Left ventricle myocardium inferior (tissue), 1 donor: ENCODE data around the gene ZNF764. TPM values are rescaled to one million over a fixed set of nuclear protein-coding genes. Genes with fewer than 3 reads are reported as not detected.
A peak's percentile ranks its signal among the peaks of the same experiment; 100 is the strongest.

Experiments
- DNase-seq: peaks from one replicate; pipeline ENCODE4 v3.0.0-alpha.2; 2020
- H3K27ac ChIP-seq: fragments of 200-600 bp; replicated peaks from 2 replicates; pipeline ENCODE4 v1.8.0; 2021
- H3K27me3 ChIP-seq: fragments of 200-600 bp; 2 replicates; pipeline ENCODE4 v1.8.0; 2021; ENCODE audit warnings: low read depth
- H3K36me3 ChIP-seq: fragments of 200-600 bp; 2 replicates; pipeline ENCODE4 v1.8.0; 2021
- H3K4me1 ChIP-seq: fragments of 200-600 bp; 2 replicates; pipeline ENCODE4 v1.8.0; 2021
- H3K4me3 ChIP-seq: fragments of 200-600 bp; 2 replicates; pipeline ENCODE4 v1.8.0; 2021; ENCODE audit warnings: mild to moderate bottlenecking, moderate library complexity
- H3K9me3 ChIP-seq: fragments of 200-600 bp; replicated peaks from 2 replicates; pipeline ENCODE4 v1.8.0; 2021
- intact Hi-C: fragments of 100-400 bp; cut with micrococcal nuclease; formaldehyde crosslinking; loops from one replicate; pipeline ENCODE4 v1.11.0; 2022
- total RNA-seq: library from RNA; stranded (reverse); fragmentation: NEBNext Ultra II Directional; extraction: Animal tissue kit (Norgen Biotek cat#: 25700); gene quantifications from one replicate; pipeline ENCODE4 v1.2.1, GENCODE V29; 2021
- TF ChIP-seq, protein P1 (sequence below): fragments of 200-600 bp; IDR thresholded peaks from 2 replicates; pipeline ENCODE4 v1.8.0; 2021; ENCODE audit warnings: antibody characterized with exemption, mild to moderate bottlenecking, borderline replicate concordance
- donor health status: DM: no; HTN: yes; CAD: no; lungs with severe emphysema.

The ZNF764 gene
- total RNA-seq, 1 donor from 2014 or later: 8.9 TPM

DNA sequence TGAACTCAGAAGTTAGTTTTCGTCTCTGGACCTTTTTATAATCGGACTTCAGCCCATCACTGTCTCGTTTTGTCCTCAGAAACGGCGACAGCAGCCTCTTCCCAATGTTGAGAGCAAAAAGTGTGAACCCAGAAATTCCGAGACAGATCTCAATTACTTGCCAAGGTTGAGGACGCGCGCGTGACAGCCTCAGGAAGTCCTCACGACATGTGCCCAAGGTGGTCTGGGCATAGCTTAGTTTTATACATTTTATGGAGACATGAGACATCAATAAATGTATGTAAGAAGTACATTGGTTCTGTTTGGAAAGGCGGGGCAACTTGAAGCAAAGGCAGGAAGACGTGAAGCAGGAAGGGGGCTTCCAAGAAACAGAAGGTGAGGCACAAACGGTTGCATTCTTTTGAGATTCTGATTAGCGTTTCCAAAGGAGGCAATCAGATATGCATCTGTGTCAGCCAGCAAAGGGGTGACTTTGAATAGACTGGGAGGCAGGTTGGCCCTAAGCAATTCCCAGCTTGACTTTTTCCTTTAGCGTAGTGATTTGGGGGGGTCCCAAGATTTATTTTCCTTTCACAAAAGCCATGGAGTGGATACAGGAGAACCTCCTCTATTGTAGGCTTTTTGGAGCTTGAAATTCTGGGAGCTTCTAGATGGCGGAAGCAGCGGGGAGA lies 22.9 kb downstream of the ZNF764 start:
- TF ChIP-seq, protein P1, sequence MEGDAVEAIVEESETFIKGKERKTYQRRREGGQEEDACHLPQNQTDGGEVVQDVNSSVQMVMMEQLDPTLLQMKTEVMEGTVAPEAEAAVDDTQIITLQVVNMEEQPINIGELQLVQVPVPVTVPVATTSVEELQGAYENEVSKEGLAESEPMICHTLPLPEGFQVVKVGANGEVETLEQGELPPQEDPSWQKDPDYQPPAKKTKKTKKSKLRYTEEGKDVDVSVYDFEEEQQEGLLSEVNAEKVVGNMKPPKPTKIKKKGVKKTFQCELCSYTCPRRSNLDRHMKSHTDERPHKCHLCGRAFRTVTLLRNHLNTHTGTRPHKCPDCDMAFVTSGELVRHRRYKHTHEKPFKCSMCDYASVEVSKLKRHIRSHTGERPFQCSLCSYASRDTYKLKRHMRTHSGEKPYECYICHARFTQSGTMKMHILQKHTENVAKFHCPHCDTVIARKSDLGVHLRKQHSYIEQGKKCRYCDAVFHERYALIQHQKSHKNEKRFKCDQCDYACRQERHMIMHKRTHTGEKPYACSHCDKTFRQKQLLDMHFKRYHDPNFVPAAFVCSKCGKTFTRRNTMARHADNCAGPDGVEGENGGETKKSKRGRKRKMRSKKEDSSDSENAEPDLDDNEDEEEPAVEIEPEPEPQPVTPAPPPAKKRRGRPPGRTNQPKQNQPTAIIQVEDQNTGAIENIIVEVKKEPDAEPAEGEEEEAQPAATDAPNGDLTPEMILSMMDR: no peak
- peaks cover 20% of the 10 kb centered on the region for H3K36me3 ChIP-seq
- H3K9me3 ChIP-seq: no peaks in the 10 kb centered on the region
- H3K27ac ChIP-seq: peak overlapping the region; percentile 97
- intact Hi-C loops: no loop called here
- peak overlapping the region; percentile 93 for H3K4me3 ChIP-seq
- no peak for DNase-seq
- H3K27me3 ChIP-seq: no peaks in the 10 kb centered on the region
- H3K4me1 ChIP-seq: peaks cover 48% of the 10 kb centered on the region

DNA sequence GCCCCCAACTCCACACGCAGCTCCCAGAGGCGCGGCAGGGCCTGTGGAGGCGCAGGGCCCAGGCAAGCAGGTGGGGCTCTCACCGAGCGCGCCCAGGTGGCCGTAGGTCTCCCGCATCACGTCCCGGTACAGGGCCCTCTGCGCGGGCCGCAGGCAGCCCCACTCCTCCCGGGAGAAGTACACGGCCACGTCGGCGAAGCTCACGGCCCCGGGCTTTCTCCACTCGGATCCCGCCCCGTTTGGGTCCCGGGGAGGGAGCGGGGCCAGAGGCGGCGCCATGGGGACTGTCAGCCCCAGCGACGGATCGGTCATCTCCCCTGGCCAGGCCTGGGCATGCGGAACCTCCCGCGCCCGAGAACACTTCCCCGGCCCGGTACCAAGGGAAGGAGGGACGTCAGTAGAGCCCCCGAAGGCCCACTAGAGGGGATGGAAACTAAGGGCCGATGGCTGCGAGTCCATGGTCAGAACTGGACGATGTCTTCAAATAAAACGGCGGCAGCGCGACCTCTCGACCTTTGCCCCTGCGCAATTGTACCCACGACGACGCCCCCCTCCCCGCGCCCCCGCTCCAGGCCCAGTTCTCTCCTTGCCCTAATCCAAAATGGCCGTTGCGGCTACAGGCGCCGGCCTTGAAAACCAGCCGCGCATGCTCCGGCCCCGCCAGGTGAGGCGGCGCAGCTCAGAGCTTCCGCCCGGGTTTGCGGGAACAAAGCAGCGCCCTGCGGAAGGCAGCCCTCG lies 23.6 kb downstream of the ZNF764 start, which contains the start of gene ZNF747:
Gene ZNF747, minus strand, starts transcription at position 491 of the 738 bp plus-strand sequence. Its CDS starts 179 bp downstream, at position 312.
- Histone ChIP-seq H3K4me1 (peaks cover 41% of the 10 kb centered on the region), H3K4me3 (peak within 1 kb of the TSS; percentile 93), H3K27me3 (no peaks in the 10 kb centered on the region), H3K27ac (peak within 1 kb of the TSS; percentile 97), H3K9me3 (no peaks in the 10 kb centered on the region), H3K36me3 (peaks cover 20% of the 10 kb centered on the region)
- intact Hi-C loops: no loop called here
- TF ChIP-seq, protein P1: peak; percentile 7
- peak; percentile 94 for DNase-seq

DNA sequence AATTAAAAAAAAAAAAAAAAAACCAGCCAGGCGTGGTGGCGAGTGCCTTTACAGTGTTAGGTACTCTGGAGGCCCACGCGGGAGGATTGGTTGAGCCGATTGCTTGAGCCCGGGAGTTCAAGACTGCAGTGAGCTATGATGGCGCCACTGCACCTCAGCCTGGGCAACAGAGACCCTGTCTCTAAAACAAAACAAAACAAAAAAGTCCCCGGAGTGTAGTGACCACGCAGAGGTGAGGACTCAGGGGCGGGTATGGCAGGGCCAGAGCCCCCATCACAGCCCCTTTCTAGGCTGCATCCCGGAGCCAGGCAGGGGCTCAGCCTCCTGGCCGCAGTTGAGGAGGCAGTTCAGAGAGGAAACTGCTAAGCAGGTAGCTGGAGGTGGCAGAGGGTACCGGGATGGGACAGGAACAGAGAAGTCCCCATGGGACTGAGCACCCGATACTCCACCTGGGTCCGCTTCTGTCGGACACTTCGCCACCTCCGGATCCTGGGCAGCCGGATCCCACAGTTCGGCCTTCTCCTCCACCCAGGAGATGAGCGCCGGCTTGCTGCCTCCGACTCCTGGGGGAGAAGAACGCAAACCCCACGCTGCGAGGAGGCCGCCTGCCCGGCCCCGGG lies 24.3 kb downstream of the ZNF764 start:
- Histone ChIP-seq H3K36me3 (peaks cover 20% of the 10 kb centered on the region), H3K27ac (peak overlapping the region; percentile 97), H3K9me3 (no peaks in the 10 kb centered on the region), H3K4me1 (peaks cover 35% of the 10 kb centered on the region), H3K27me3 (no peaks in the 10 kb centered on the region), H3K4me3 (peak overlapping the region; percentile 93)
- intact Hi-C loops: no loop called here
- no peak for DNase-seq
- TF ChIP-seq, protein P1: no peak

DNA sequence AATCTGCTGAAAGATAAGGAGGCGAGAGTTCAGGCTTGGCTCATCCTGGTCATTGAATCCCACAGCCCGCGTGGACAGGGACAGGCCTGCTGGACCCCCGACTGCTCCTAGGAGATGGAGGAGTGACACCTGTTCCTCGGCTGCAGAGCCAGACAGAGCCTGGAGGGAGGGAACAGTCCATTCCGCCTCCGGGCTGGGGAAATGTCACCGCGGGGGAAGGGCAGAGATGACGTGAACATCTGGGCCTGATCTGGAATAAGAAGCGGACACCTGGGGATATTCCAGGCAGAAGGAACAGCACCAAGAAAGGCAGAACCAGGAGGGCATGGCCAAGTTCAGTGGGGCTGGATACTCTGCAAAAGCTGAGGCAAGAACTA lies 25.0 kb downstream of the ZNF764 start:
- no peak for DNase-seq
- intact Hi-C loops: no loop called here
- H3K36me3 ChIP-seq: peaks cover 20% of the 10 kb centered on the region
- TF ChIP-seq, protein P1: no peak
- no peaks in the 10 kb centered on the region for H3K27me3 ChIP-seq
- peaks cover 39% of the 10 kb centered on the region for H3K4me1 ChIP-seq
- H3K27ac ChIP-seq: peak overlapping the region; percentile 97
- H3K4me3 ChIP-seq: peak overlapping the region; percentile 93
- H3K9me3 ChIP-seq: no peaks in the 10 kb centered on the region

DNA sequence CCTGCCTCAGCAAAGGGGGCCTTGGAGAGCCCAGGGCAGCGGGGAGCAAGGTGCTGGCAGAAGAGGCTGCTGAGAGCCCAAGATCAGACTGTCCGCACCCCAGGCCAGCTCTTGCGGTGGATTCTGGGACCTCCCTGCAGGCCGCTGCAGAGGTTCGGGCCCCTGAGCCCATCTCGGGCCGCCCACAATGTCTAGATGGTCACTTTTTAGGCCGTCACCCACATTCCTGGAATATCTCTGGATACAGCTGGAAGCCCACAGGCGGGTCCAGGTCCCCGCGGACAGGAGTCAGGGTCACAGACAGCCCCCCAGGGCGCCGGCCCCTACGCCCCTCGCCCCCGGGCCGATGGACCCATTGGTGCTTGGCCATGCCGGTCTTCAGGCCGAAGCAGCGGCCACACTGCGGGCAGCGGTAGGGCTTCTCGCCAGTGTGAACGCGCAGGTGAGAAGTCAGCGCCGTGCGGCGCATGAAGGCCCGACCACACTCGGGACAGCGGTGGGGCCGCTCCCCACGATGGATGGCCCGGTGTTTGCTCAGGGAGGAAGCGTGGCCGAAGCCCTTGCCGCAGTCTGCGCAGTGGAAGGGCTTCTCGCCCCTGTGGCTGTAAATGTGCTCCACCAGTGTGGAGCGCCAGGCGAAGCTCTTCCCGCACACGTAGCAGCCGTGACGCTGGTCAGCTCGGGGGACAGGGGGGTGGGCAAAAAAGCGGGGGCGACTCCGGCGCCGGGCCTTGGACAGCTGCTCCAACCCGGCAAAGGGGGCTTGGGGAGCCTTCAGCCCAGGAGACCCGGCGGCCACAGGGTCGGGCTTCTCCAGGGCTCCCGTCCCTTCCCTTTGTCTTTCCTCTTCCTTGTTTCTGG lies 25.7 kb downstream of the ZNF764 start:
- Histone ChIP-seq H3K27ac (no peak overlapping the region), H3K4me3 (peak overlapping the region; percentile 93), H3K36me3 (peaks cover 20% of the 10 kb centered on the region), H3K4me1 (peaks cover 45% of the 10 kb centered on the region), H3K27me3 (no peaks in the 10 kb centered on the region), H3K9me3 (no peaks in the 10 kb centered on the region)
- no peak for DNase-seq
- TF ChIP-seq, protein P1: no peak
- intact Hi-C loops: no loop called here
